CD14-positive monocyte (primary cell): ENCODE data around the gene SLC39A7. TPM values are rescaled to one million over a fixed set of nuclear protein-coding genes. Genes with fewer than 3 reads are reported as not detected.

Source experiments
- DNase-seq, 3 donors: peaks; one replicate each; pipeline ENCODE4 v3.0.0-alpha.2; 2011 to 2022
- H2AFZ ChIP-seq: 2 replicates; pipeline ENCODE4 v1.6.0; 2012; ENCODE audit warnings: mild to moderate bottlenecking, low read depth, low read length, inconsistent platforms; ENCODE audit not compliant: insufficient read depth, poor library complexity, severe bottlenecking
- H3K27ac ChIP-seq, 2 donors: 1 replicate in 1 of 2; 2 replicates in 1 of 2; pipeline ENCODE4 v1.5.1; 2012 to 2013; ENCODE audit warnings: low read length in 2 of 2, control low read depth in 1 of 2, inconsistent platforms in 1 of 2, low read depth in 1 of 2, mild to moderate bottlenecking in 1 of 2
- H3K27me3 ChIP-seq, 2 donors: one replicate each; pipeline versions ENCODE4 v1.6.0 to v1.6.1; 2011 to 2013; ENCODE audit warnings: low read length in 2 of 2; ENCODE audit not compliant: control insufficient read depth in 2 of 2, insufficient read depth in 2 of 2
- H3K36me3 ChIP-seq, 2 donors: replicated peaks in 1 of 2; 1 replicate in 1 of 2; 2 replicates in 1 of 2; pipeline versions ENCODE4 v1.5.1 to v1.6.1; 2012 to 2013; ENCODE audit warnings: low read length in 2 of 2, control low read depth in 1 of 2, inconsistent platforms in 1 of 2, mild to moderate bottlenecking in 1 of 2; ENCODE audit not compliant: insufficient read depth in 2 of 2, control insufficient read depth in 1 of 2
- H3K4me1 ChIP-seq, 2 donors: 1 replicate in 1 of 2; 2 replicates in 1 of 2; pipeline versions ENCODE4 v1.5.1 to v1.6.1; 2012 to 2013; ENCODE audit warnings: low read length in 2 of 2, control low read depth in 1 of 2, inconsistent platforms in 1 of 2, mild to moderate bottlenecking in 1 of 2, moderate library complexity in 1 of 2; ENCODE audit not compliant: insufficient read depth in 2 of 2, control insufficient read depth in 1 of 2
- H3K4me2 ChIP-seq: replicated peaks from 2 replicates; pipeline ENCODE3; 2012; ENCODE audit warnings: low read length, moderate library complexity, mild to moderate bottlenecking; ENCODE audit not compliant: poor library complexity, severe bottlenecking; ENCODE audit errors: extremely low read depth
- H3K4me3 ChIP-seq, 3 experiments: fragments of 200-600 bp in 1 of 3; sonication (generic) in 1 of 3; replicated peaks in 1 of 3; 1 replicate in 2 of 3; 2 replicates in 1 of 3; pipeline ENCODE4 v1.5.1; 2011 to 2013; ENCODE audit warnings: low read length in 3 of 3, mild to moderate bottlenecking in 3 of 3, control low read depth in 2 of 3, low read depth in 2 of 3, inconsistent platforms in 1 of 3, moderate library complexity in 1 of 3
- H3K79me2 ChIP-seq: 2 replicates; pipeline ENCODE4 v1.6.0; 2012; ENCODE audit warnings: mild to moderate bottlenecking, control low read depth, inconsistent platforms, low read length, moderate library complexity; ENCODE audit not compliant: insufficient read depth
- H3K9ac ChIP-seq: 2 replicates; pipeline ENCODE4 v1.6.0; 2017; ENCODE audit warnings: low read length, mild to moderate bottlenecking; ENCODE audit not compliant: insufficient read depth, poor library complexity, severe bottlenecking
- H3K9me3 ChIP-seq, 2 donors: replicated peaks in 1 of 2; 1 replicate in 1 of 2; 2 replicates in 1 of 2; pipeline versions ENCODE4 v1.5.1 to v1.6.1; 2012 to 2013; ENCODE audit warnings: low read length in 2 of 2, control low read depth in 1 of 2; ENCODE audit not compliant: control insufficient read depth in 1 of 2, insufficient read depth in 1 of 2
- H4K20me1 ChIP-seq: 2 replicates; pipeline ENCODE4 v1.6.0; 2012; ENCODE audit warnings: mild to moderate bottlenecking, low read length, control low read depth, moderate library complexity; ENCODE audit not compliant: insufficient read depth
- H3K27ac Mint-ChIP-seq, 7 donors: one replicate each; pipeline ENCODE4 v1.8.0; 2020; ENCODE audit warnings: mild to moderate bottlenecking in 7 of 7, mixed read lengths in 7 of 7, moderate library complexity in 6 of 7, inconsistent platforms in 2 of 7
- H3K27me3 Mint-ChIP-seq, 3 donors: one replicate each; pipeline ENCODE4 v1.8.0; 2021 to 2022; ENCODE audit warnings: low read depth in 3 of 3, mild to moderate bottlenecking in 3 of 3, mixed read lengths in 3 of 3, moderate library complexity in 3 of 3, inconsistent platforms in 1 of 3
- H3K36me3 Mint-ChIP-seq, 2 donors: one replicate each; pipeline ENCODE4 v1.8.0; 2020; ENCODE audit warnings: mixed read lengths in 2 of 2, inconsistent platforms in 1 of 2, mild to moderate bottlenecking in 1 of 2
- H3K4me1 Mint-ChIP-seq: one replicate; pipeline ENCODE4 v1.8.0; 2020; ENCODE audit warnings: mild to moderate bottlenecking, mixed read lengths
- H3K4me3 Mint-ChIP-seq, 2 donors: one replicate each; pipeline ENCODE4 v1.8.0; 2020; ENCODE audit warnings: mild to moderate bottlenecking in 2 of 2, mixed read lengths in 2 of 2, moderate library complexity in 1 of 2
- H3K9me3 Mint-ChIP-seq, 7 donors: one replicate each; pipeline ENCODE4 v1.8.0; 2020 to 2022; ENCODE audit warnings: mixed read lengths in 7 of 7, mild to moderate bottlenecking in 6 of 7, moderate library complexity in 6 of 7, inconsistent platforms in 2 of 7
- WGBS: methylation state at CpG from one replicate; pipeline ENCODE4 v1.1.5; 2013; ENCODE audit warnings: missing lambda C conversion rate; ENCODE audit not compliant: insufficient coverage; 5-methylcytosine and 5-hydroxymethylcytosine counted together
- intact Hi-C, 2 donors: fragments of 100-400 bp; cut with micrococcal nuclease; formaldehyde crosslinking; loops; one replicate each; pipeline versions ENCODE4 v1.15.0 to v1.15.1; 2023
- polyA plus RNA-seq, 3 donors: library from polyadenylated mRNA; depleted of rRNA in 1 of 3; unstranded in 2 of 3; stranded (reverse) in 1 of 3; fragments of 300-500 nt in 2 of 3; fragments of >200 nt in 1 of 3; fragmentation: Illumina TruSeq in 2 of 3; gene quantifications; 1 replicate in 2 of 3; 2 replicates in 1 of 3; pipeline ENCODE4 v1.2.3, GENCODE V29; 2012 to 2021
- TF ChIP-seq, protein P1 (sequence below): fragments of 200-600 bp; IDR thresholded peaks from one replicate; pipeline ENCODE4 v1.8.0; 2022; ENCODE audit warnings: antibody characterized with exemption, mild to moderate bottlenecking

Gene SLC39A7
- polyA plus RNA-seq, 3 donors, result 14.5 to 32.7 (median 17.7) TPM

DNA sequence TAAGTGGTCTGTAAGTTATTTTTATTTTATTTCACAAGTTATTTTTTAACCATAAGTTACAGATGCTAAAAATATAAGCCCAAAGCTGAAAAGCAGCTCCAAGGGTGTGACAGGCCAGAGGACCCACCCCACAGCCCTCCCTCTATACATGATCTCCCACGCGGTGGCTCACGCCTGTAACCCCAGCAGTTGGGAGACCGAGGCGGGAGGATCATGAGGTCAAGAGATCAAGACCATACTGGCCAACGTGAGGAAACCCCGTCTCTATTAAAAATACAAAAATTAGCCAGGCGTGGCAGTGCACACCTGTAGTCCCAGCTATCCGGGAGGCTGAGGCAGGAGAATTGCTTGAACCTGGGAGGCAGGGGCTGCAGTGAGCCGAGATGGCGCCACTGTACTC is 40.6 kb upstream of the SLC39A7 start:
- peaks cover 17 to 24% of the 10 kb centered on the region in 2 donors for H3K4me1 ChIP-seq
- DNase-seq, result no peak
- no peak overlapping the region for H3K27ac ChIP-seq
- no peaks in the 10 kb centered on the region for H3K36me3 Mint-ChIP-seq
- intact Hi-C loops, result loop anchor here (5.0 to 10.0 kb wide), 2 partner anchors 85 to 87 kb away; no protein-coding TSS in a partner anchor
- no peaks in the 10 kb centered on the region for H4K20me1 ChIP-seq
- H3K4me3 Mint-ChIP-seq, result no peak overlapping the region
- WGBS, result 98% methylated on average over 9 of the region's 11 CpGs
- H3K27ac Mint-ChIP-seq, result no peak overlapping the region
- no peaks in the 10 kb centered on the region for H3K36me3 ChIP-seq
- no peaks in the 10 kb centered on the region for H3K9me3 ChIP-seq
- no peak overlapping the region for H3K9ac ChIP-seq
- H3K79me2 ChIP-seq, result no peaks in the 10 kb centered on the region
- no peak overlapping the region for H3K4me2 ChIP-seq
- H3K4me1 Mint-ChIP-seq, result peaks cover 23% of the 10 kb centered on the region
- H3K27me3 ChIP-seq, result no peaks in the 10 kb centered on the region
- H3K27me3 Mint-ChIP-seq, result peaks cover 11 to 16% (median 13%) of the 10 kb centered on the region in 3 donors
- no peaks in the 10 kb centered on the region for H3K9me3 Mint-ChIP-seq
- TF ChIP-seq, protein P1, sequence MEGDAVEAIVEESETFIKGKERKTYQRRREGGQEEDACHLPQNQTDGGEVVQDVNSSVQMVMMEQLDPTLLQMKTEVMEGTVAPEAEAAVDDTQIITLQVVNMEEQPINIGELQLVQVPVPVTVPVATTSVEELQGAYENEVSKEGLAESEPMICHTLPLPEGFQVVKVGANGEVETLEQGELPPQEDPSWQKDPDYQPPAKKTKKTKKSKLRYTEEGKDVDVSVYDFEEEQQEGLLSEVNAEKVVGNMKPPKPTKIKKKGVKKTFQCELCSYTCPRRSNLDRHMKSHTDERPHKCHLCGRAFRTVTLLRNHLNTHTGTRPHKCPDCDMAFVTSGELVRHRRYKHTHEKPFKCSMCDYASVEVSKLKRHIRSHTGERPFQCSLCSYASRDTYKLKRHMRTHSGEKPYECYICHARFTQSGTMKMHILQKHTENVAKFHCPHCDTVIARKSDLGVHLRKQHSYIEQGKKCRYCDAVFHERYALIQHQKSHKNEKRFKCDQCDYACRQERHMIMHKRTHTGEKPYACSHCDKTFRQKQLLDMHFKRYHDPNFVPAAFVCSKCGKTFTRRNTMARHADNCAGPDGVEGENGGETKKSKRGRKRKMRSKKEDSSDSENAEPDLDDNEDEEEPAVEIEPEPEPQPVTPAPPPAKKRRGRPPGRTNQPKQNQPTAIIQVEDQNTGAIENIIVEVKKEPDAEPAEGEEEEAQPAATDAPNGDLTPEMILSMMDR, result no peak
- no peak overlapping the region for H2AFZ ChIP-seq
- no peak overlapping the region for H3K4me3 ChIP-seq

DNA sequence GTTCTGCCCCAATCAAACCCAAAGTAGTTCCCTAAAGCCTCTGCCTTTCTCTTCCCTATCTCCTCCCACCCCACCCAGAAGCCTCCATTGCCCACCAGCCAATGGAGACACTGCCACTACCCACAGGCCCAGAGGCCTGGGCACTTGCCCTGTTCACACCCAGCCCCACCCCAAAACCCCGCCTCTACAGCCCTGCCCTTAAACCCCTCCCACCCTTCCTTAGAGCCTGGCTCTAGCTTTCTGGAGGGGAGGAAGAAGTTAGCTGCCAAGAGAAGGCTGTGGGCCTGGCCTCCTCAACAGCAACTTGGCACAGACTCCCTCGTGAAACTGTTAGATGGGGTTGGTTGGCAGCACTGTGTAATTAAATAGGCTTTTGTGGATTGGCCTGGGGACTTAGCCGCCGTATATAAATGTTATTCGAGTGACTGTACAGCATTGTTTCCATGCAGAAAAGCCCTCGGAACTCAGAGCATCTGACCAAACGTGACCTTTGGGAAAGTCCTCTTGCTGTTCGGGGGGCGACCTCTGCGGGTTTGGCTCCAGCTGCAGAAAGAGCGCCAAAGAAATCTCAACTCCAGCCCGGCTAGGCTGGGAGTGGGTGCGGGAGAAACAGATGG is 39.8 kb upstream of the SLC39A7 start:
- Histone ChIP-seq H3K9me3 (no peaks in the 10 kb centered on the region), H3K27me3 (no peaks in the 10 kb centered on the region), H3K79me2 (no peaks in the 10 kb centered on the region), H3K4me2 (peak overlapping the region; percentile 78), H2AFZ (peak overlapping the region; percentile 82), H3K4me3 (peak overlapping the region in 1 of 3 experiments; percentile 74), H3K36me3 (no peaks in the 10 kb centered on the region), H3K4me1 (peaks cover 17 to 24% of the 10 kb centered on the region in 2 donors), H3K9ac (no peak overlapping the region), H3K27ac (no peak overlapping the region), H4K20me1 (no peaks in the 10 kb centered on the region)
- TF ChIP-seq, protein P1, result no peak
- H3K36me3 Mint-ChIP-seq, result no peaks in the 10 kb centered on the region
- WGBS, result 76% methylated on average over 10 of the region's 13 CpGs
- peak overlapping the region in 4 of 7 donors; percentile 6 to 64 (median 36) for H3K27ac Mint-ChIP-seq
- peak overlapping the region; percentile 88 to 94 for H3K4me3 Mint-ChIP-seq
- H3K4me1 Mint-ChIP-seq, result peaks cover 23% of the 10 kb centered on the region
- DNase-seq, result peak; percentile 18 to 33 (median 30)
- H3K27me3 Mint-ChIP-seq, result peaks cover 11 to 16% (median 13%) of the 10 kb centered on the region in 3 donors
- intact Hi-C loops, result loop anchor here (5.0 to 10.0 kb wide), 2 partner anchors 84 to 86 kb away; no protein-coding TSS in a partner anchor
- no peaks in the 10 kb centered on the region for H3K9me3 Mint-ChIP-seq
